H1 (cell line): ENCODE data around the gene TMED5. TPM values are rescaled to one million over a fixed set of nuclear protein-coding genes. Genes with fewer than 3 reads are reported as not detected.

ENCODE experiments used
- CTCF ChIA-PET: fragments of 300-600 bp; sonication (Branson Sonifier 250); formaldehyde crosslinking; loops from one replicate; lab custom pipeline; 2021; ENCODE audit not compliant: partially characterized antibody; lab: Charles Lee
- POLR2A ChIA-PET: fragments of 300-600 bp; sonication (Branson Sonifier 250); formaldehyde crosslinking; loops from one replicate; lab custom pipeline; 2021; ENCODE audit warnings: inconsistent platforms; ENCODE audit not compliant: partially characterized antibody; lab: Charles Lee
- DNase-seq, 2 experiments: peaks; one replicate each; pipeline versions ENCODE4 v3.0.0 to v3.0.0-alpha.2; 2010 to 2022; ENCODE audit warnings: low spot score in 2 of 2, low read depth in 1 of 2, mixed read lengths in 1 of 2
- FAIRE-seq: peaks from 2 replicates; lab custom pipeline; 2011; peaks lifted over from hg19 to GRCh38; lab: Jason Lieb, UNC
- H2AFZ ChIP-seq: 2 replicates; pipeline ENCODE4 v1.8.1; 2012; ENCODE audit warnings: low read length, inconsistent platforms
- H2AK5ac ChIP-seq: 2 replicates; pipeline ENCODE4 v1.6.1; 2013; ENCODE audit warnings: low read depth, low read length
- H2BK120ac ChIP-seq: replicated peaks from 2 replicates; pipeline ENCODE3; 2013; ENCODE audit warnings: low read depth, low read length, inconsistent platforms
- H2BK12ac ChIP-seq: 2 replicates; pipeline ENCODE4 v1.6.1; 2013; ENCODE audit warnings: low read depth, low read length
- H2BK15ac ChIP-seq: 2 replicates; pipeline ENCODE4 v1.6.1; 2013; ENCODE audit warnings: low read length
- H2BK20ac ChIP-seq: 2 replicates; pipeline ENCODE4 v1.6.1; 2013; ENCODE audit warnings: low read length
- H2BK5ac ChIP-seq: 2 replicates; pipeline ENCODE4 v1.6.1; 2013; ENCODE audit warnings: low read depth, low read length
- H3K14ac ChIP-seq: 2 replicates; pipeline ENCODE4 v1.6.1; 2013; ENCODE audit warnings: inconsistent platforms; ENCODE audit not compliant: insufficient read length
- H3K18ac ChIP-seq: 2 replicates; pipeline ENCODE4 v1.6.1; 2013; ENCODE audit warnings: low read length; ENCODE audit errors: extremely low read depth
- H3K23ac ChIP-seq: 2 replicates; pipeline ENCODE4 v1.6.1; 2013; ENCODE audit warnings: inconsistent platforms; ENCODE audit not compliant: insufficient read length
- H3K23me2 ChIP-seq: 2 replicates; pipeline ENCODE4 v1.6.1; 2013; ENCODE audit warnings: low read depth, low read length
- H3K27ac ChIP-seq: 2 replicates; pipeline ENCODE4 v1.6.1; 2011; ENCODE audit warnings: low read depth, low read length, inconsistent platforms
- H3K27me3 ChIP-seq, 4 experiments: replicated peaks in 1 of 4; 1 replicate in 1 of 4; 2 replicates in 3 of 4; pipeline versions ENCODE4 v1.6.1 to v1.8.1; 2011 to 2013; ENCODE audit warnings: low read length in 3 of 4, mild to moderate bottlenecking in 3 of 4, inconsistent platforms in 2 of 4, mixed read lengths in 2 of 4, moderate library complexity in 1 of 4; ENCODE audit not compliant: control insufficient read depth in 3 of 4, insufficient read depth in 3 of 4; ENCODE audit errors: extremely low read depth in 1 of 4
- H3K36me3 ChIP-seq, 4 experiments: 2 replicates each; pipeline versions ENCODE4 v1.6.1 to v1.8.1; 2011 to 2013; ENCODE audit warnings: mild to moderate bottlenecking in 4 of 4, low read length in 3 of 4, moderate library complexity in 2 of 4, control low read depth in 1 of 4, inconsistent platforms in 1 of 4; ENCODE audit not compliant: insufficient read depth in 4 of 4, control insufficient read depth in 2 of 4
- H3K4ac ChIP-seq: replicated peaks from 2 replicates; pipeline ENCODE3; 2013; ENCODE audit warnings: low read length, low read depth, mixed read lengths, inconsistent platforms; ENCODE audit not compliant: insufficient read length
- H3K4me1 ChIP-seq, 4 experiments: replicated peaks in 1 of 4; 1 replicate in 1 of 4; 2 replicates in 3 of 4; pipeline versions ENCODE4 v1.6.1 to v1.8.1; 2011 to 2013; ENCODE audit warnings: low read length in 3 of 4, inconsistent platforms in 2 of 4, mixed read lengths in 1 of 4; ENCODE audit not compliant: insufficient read depth in 4 of 4, control insufficient read depth in 3 of 4
- H3K4me2 ChIP-seq, 2 experiments: 2 replicates each; pipeline versions ENCODE4 v1.6.1 to v1.8.1; 2011 to 2013; ENCODE audit warnings: low read depth in 2 of 2, low read length in 2 of 2, control low read depth in 1 of 2, inconsistent platforms in 1 of 2, mild to moderate bottlenecking in 1 of 2; ENCODE audit not compliant: insufficient read depth in 1 of 2
- H3K4me3 ChIP-seq, 4 experiments: fragments of 200-600, 300-600 bp in 1 of 4; sonication (generic), shearing (Covaris generic), sonication (Bioruptor Twin) in 1 of 4; 2 replicates each; pipeline versions ENCODE4 v1.5.1 to v1.8.1; 2011 to 2016; ENCODE audit warnings: low read length in 4 of 4, low read depth in 3 of 4, control low read depth in 2 of 4, inconsistent platforms in 2 of 4, mild to moderate bottlenecking in 2 of 4, mixed read lengths in 1 of 4, moderate library complexity in 1 of 4; ENCODE audit not compliant: insufficient read depth in 2 of 4; ENCODE audit errors: extremely low read depth in 1 of 4
- H3K56ac ChIP-seq: replicated peaks from 2 replicates; pipeline ENCODE3; 2013; ENCODE audit warnings: low read depth, mild to moderate bottlenecking, mixed read lengths, low read length, inconsistent platforms; ENCODE audit not compliant: insufficient read length
- H3K79me1 ChIP-seq: 2 replicates; pipeline ENCODE4 v1.6.1; 2013; ENCODE audit warnings: low read depth, low read length, control low read depth
- H3K79me2 ChIP-seq, 2 experiments: 2 replicates each; pipeline versions ENCODE4 v1.6.1 to v1.8.1; 2012 to 2013; ENCODE audit warnings: low read length in 2 of 2, mild to moderate bottlenecking in 2 of 2, inconsistent platforms in 1 of 2; ENCODE audit not compliant: insufficient read depth in 2 of 2, control insufficient read depth in 1 of 2
- H3K9ac ChIP-seq, 4 experiments: replicated peaks in 1 of 4; 1 replicate in 1 of 4; 2 replicates in 3 of 4; pipeline versions ENCODE4 v1.6.1 to v1.8.1; 2011 to 2013; ENCODE audit warnings: low read depth in 3 of 4, low read length in 3 of 4, control low read depth in 2 of 4, mild to moderate bottlenecking in 2 of 4, moderate library complexity in 2 of 4, inconsistent platforms in 1 of 4; ENCODE audit errors: extremely low read depth in 1 of 4
- H3K9me3 ChIP-seq, 2 experiments: 2 replicates each; pipeline versions ENCODE4 v1.6.1 to v1.8.1; 2012 to 2013; ENCODE audit warnings: mild to moderate bottlenecking in 2 of 2, moderate library complexity in 2 of 2, control low read depth in 1 of 2, inconsistent platforms in 1 of 2, low read depth in 1 of 2, low read length in 1 of 2, mixed read lengths in 1 of 2; ENCODE audit not compliant: insufficient read depth in 2 of 2
- H4K20me1 ChIP-seq, 2 experiments: replicated peaks in 1 of 2; 2 replicates each; pipeline versions ENCODE3 to v1.8.1; 2011 to 2013; ENCODE audit warnings: inconsistent platforms in 2 of 2, low read length in 2 of 2, mild to moderate bottlenecking in 1 of 2; ENCODE audit not compliant: insufficient read depth in 2 of 2, control insufficient read depth in 1 of 2
- H4K5ac ChIP-seq: 2 replicates; pipeline ENCODE4 v1.6.1; 2013; ENCODE audit warnings: low read length, low read depth, mixed read lengths, inconsistent platforms; ENCODE audit not compliant: insufficient read length
- H4K8ac ChIP-seq: 2 replicates; pipeline ENCODE4 v1.8.0; 2013; ENCODE audit warnings: mild to moderate bottlenecking, moderate library complexity, low read length, inconsistent platforms; ENCODE audit not compliant: insufficient read depth; ENCODE audit errors: extremely low read depth
- H4K91ac ChIP-seq: replicated peaks from 2 replicates; pipeline ENCODE3; 2013; ENCODE audit warnings: low read length, mixed read lengths, inconsistent platforms; ENCODE audit not compliant: insufficient read length
- BCL11A ChIP-seq, 2 experiments: IDR thresholded peaks; one replicate each; pipeline ENCODE4 v1.6.1; 2011; ENCODE audit warnings: low read depth in 2 of 2, low read length in 2 of 2, mild to moderate bottlenecking in 2 of 2
- CHD2 ChIP-seq: IDR thresholded peaks from 2 replicates; pipeline ENCODE4 v1.6.1; 2012; ENCODE audit warnings: low read length, improper control_type of control experiment
- KDM1A ChIP-seq: fragments of 200-600, 300-600 bp; sonication (generic); IDR thresholded peaks from 2 replicates; pipeline ENCODE4 v1.7.1; 2016; ENCODE audit warnings: mild to moderate bottlenecking, low read length, borderline replicate concordance
- MAFK ChIP-seq: IDR thresholded peaks from 2 replicates; pipeline ENCODE4 v1.6.1; 2012; ENCODE audit warnings: low read depth, mild to moderate bottlenecking, improper control_type of control experiment, low read length
- MAX ChIP-seq: IDR thresholded peaks from 2 replicates; pipeline ENCODE4 v1.6.1; 2012; ENCODE audit warnings: inconsistent platforms
- NANOG ChIP-seq: IDR thresholded peaks from 2 replicates; pipeline ENCODE4 v1.6.1; 2011; ENCODE audit warnings: low read length, low read depth, mild to moderate bottlenecking, inconsistent platforms; ENCODE audit not compliant: insufficient read depth, poor library complexity, severe bottlenecking
- PHF8 ChIP-seq: fragments of 200-600 bp; sonication (generic); conservative IDR thresholded peaks from 2 replicates; pipeline ENCODE4 v1.7.1; 2012; ENCODE audit warnings: low read depth, mild to moderate bottlenecking, inconsistent platforms, low read length, moderate library complexity
- SIN3A ChIP-seq, 2 experiments: IDR thresholded peaks in 1 of 2; conservative IDR thresholded peaks in 1 of 2; 2 replicates each; pipeline ENCODE4 v1.6.1; 2011 to 2012; ENCODE audit warnings: low read length in 2 of 2, improper control_type of control experiment in 1 of 2, low read depth in 1 of 2, mild to moderate bottlenecking in 1 of 2
- ZNF274 ChIP-seq: IDR thresholded peaks from 2 replicates; pipeline ENCODE4 v1.7.0; 2012; ENCODE audit warnings: low read length, borderline replicate concordance; ENCODE audit errors: extremely low read depth
- polyA plus RNA-seq, 7 experiments: library from polyadenylated mRNA; depleted of rRNA in 3 of 7; stranded (reverse) in 5 of 7; unstranded in 2 of 7; fragments of >200 nt in 5 of 7; fragments of 200-250 nt in 2 of 7; gene quantifications; 1 replicate in 5 of 7; 2 replicates in 1 of 7; 4 replicates in 1 of 7; pipeline versions ENCODE4 v1.2.1 to v1.2.3, GENCODE V29; 2011 to 2013; ENCODE audit warnings: missing spikeins in 2 of 7, mixed read lengths in 2 of 7
- total RNA-seq: library from RNA; stranded (reverse); fragmentation: NEBNext Ultra II Directional; extraction: Animal tissue kit (Norgen Biotek cat#: 25700); gene quantifications from 2 replicates; pipeline ENCODE4 v1.2.1, GENCODE V29; 2021

Gene TMED5
- total and polyA plus RNA-seq, 2 of the 8 experiments (the other 6 are each of a cell fraction or from before 2014, with no cell fraction given): 14.8 to 32.8 TPM

DNA sequence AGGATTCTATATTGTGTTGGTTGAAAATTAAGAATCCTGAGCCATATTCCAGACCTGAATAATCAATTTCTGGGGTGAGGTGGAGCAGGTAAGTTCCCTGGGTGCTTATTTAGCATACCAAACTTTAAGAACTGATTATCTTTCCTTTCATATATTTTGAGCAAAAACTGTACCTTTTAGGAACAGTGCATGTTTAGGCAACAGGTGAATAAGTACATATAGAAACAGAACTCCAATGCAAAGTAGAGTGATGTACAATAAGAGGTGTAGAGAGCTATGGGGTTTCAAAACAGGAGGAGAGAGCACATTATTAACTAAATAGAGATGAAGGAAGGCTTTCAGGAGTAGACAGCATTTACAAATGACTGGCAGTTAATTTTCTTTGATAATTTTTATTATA lies 28.7 kb downstream of the TMED5 start:
- H3K4ac ChIP-seq: no peak overlapping the region
- no peak overlapping the region for H2AFZ ChIP-seq
- H2AK5ac ChIP-seq: no peak overlapping the region
- H4K20me1 ChIP-seq: no peaks in the 10 kb centered on the region
- H3K23ac ChIP-seq: no peak overlapping the region
- H4K91ac ChIP-seq: no peak overlapping the region
- H3K4me2 ChIP-seq: no peak overlapping the region
- H3K9me3 ChIP-seq: no peaks in the 10 kb centered on the region
- H4K8ac ChIP-seq: no peak overlapping the region
- H3K23me2 ChIP-seq: no peaks in the 10 kb centered on the region
- no peaks in the 10 kb centered on the region; a peak in 1 of 4 replicates for H3K79me2 ChIP-seq
- no peak overlapping the region for H3K14ac ChIP-seq
- H2BK20ac ChIP-seq: no peak overlapping the region
- H3K27ac ChIP-seq: no peak overlapping the region
- H3K27me3 ChIP-seq: no peaks in the 10 kb centered on the region
- DNase-seq (no peak), FAIRE-seq (no peak)
- H3K56ac ChIP-seq: no peak overlapping the region
- no peak overlapping the region for H2BK15ac ChIP-seq
- ChIA-PET CTCF (no interaction called here), POLR2A (interaction anchor here (1.0 to 1.2 kb wide), 2 partner anchors 12 to 71 kb away, joined by 3 read pairs; no protein-coding TSS in a partner anchor)
- no peak for TF ChIP-seq SIN3A (conservative IDR thresholded peaks at IDR 0.05 in 1 of 2, IDR thresholded peaks at IDR 0.05 in 1 of 2; ENCODE audit: low read depth in 1 of 2, low read length in 2 of 2)
- TF ChIP-seq BCL11A (IDR thresholded peaks at IDR 0.05; ENCODE audit: low read depth in 2 of 2, low read length in 2 of 2): no peak
- TF ChIP-seq MAFK: no peak
- no peak for TF ChIP-seq KDM1A
- TF ChIP-seq ZNF274: no peak
- TF ChIP-seq MAX: no peak
- no peak for TF ChIP-seq NANOG
- TF ChIP-seq PHF8: no peak
- no peak for TF ChIP-seq CHD2
- H3K9ac ChIP-seq: no peak overlapping the region
- no peak overlapping the region for H3K4me3 ChIP-seq
- H3K18ac ChIP-seq: no peak overlapping the region
- H4K5ac ChIP-seq: no peak overlapping the region
- no peak overlapping the region for H2BK12ac ChIP-seq
- no peaks in the 10 kb centered on the region; a peak in 1 of 7 replicates for H3K4me1 ChIP-seq
- H2BK5ac ChIP-seq: no peak overlapping the region
- peaks cover 0 to 27% (median 0%) of the 10 kb centered on the region in 4 experiments; a peak in 4 of 8 replicates for H3K36me3 ChIP-seq
- no peaks in the 10 kb centered on the region for H3K79me1 ChIP-seq
- no peak overlapping the region for H2BK120ac ChIP-seq
